Measurements from ENCODE around the gene HIGD2A. TPM values are rescaled to one million over a fixed set of nuclear protein-coding genes. Genes with fewer than 3 reads are reported as not detected.

The HIGD2A gene
- total and polyA plus RNA-seq, 11 donors: 177 to 454 (median 222) TPM

GRCh38 chr5:176400382-176401156 is 12.0 kb downstream of the HIGD2A start:
- ATAC-seq: peak; percentile 15 to 23 (median 20)
- no peaks in the 10 kb centered on the region for H3K9me3 ChIP-seq
- intact Hi-C loops (cut with DNase I): no loop called here
- H3K4me3 ChIP-seq: no peak overlapping the region
- TF ChIP-seq CTCF (IDR thresholded peaks at IDR 0.05) (no peak), POLR2A (IDR thresholded peaks at IDR 0.05) (no peak)
- peak in 1 of 5 donors; percentile 29 for DNase-seq
- peak overlapping the region in 8 of 12 donors; percentile 26 to 73 (median 60) for H3K27ac ChIP-seq
- H3K27me3 ChIP-seq: no peaks in the 10 kb centered on the region
- peaks cover 0 to 39% (median 28%) of the 10 kb centered on the region in 12 donors for H3K4me1 ChIP-seq
- peaks cover 0 to 44% (median 28%) of the 10 kb centered on the region in 9 donors for H3K36me3 ChIP-seq
- WGBS, 4 donors: 57 to 71% (median 59%) methylated on average over 17 of the region's 17 CpGs

- Histone ChIP-seq H3K9me3 (no peaks in the 10 kb centered on the region), H3K27ac (peak overlapping the region in 10 of 12 donors; percentile 26 to 75 (median 60)), H3K4me1 (peaks cover 0 to 35% (median 28%) of the 10 kb centered on the region in 12 donors), H3K4me3 (no peak overlapping the region), H3K36me3 (peaks cover 0 to 45% (median 34%) of the 10 kb centered on the region in 9 donors), H3K27me3 (no peaks in the 10 kb centered on the region)
- intact Hi-C loops (cut with DNase I): no loop called here
- 59 to 65% (median 63%) methylated on average over 22 of the region's 22 CpGs for WGBS, 4 donors
- TF ChIP-seq POLR2A (IDR thresholded peaks at IDR 0.05) (no peak), CTCF (IDR thresholded peaks at IDR 0.05) (no peak)
- ATAC-seq (peak in 1 of 4 donors; percentile 34), DNase-seq (peak in 2 of 5 donors; percentile 35 to 40)
Observed at GRCh38 chr5:176401281-176402205, 13.0 kb downstream of the HIGD2A start.

- H3K27ac ChIP-seq: no peak overlapping the region
- WGBS, 4 donors: 87 to 88% (median 87%) methylated on average over 19 to 20 of the region's 20 CpGs
Observed at GRCh38 chr5:176405656-176406435, 17.3 kb downstream of the HIGD2A start.

More at GRCh38 chr5:176405656-176406435, 17.3 kb downstream of the HIGD2A start:
- H3K4me3 ChIP-seq: no peak overlapping the region
- H3K4me1 ChIP-seq: peaks cover 0 to 56% (median 27%) of the 10 kb centered on the region in 12 donors
- H3K27me3 ChIP-seq: no peaks in the 10 kb centered on the region
- intact Hi-C loops (cut with DNase I): no loop called here
- ATAC-seq (no peak), DNase-seq (peak in 2 of 5 donors; percentile 14 to 20)
- H3K9me3 ChIP-seq: no peaks in the 10 kb centered on the region
- peaks cover 0 to 69% (median 57%) of the 10 kb centered on the region in 9 donors for H3K36me3 ChIP-seq
- no peak for TF ChIP-seq POLR2A (IDR thresholded peaks at IDR 0.05)
- TF ChIP-seq CTCF (IDR thresholded peaks at IDR 0.05): no peak
